NOMO-1 (cell line): Measurements from ENCODE around the gene DHX57.
"Not testable (repeated sequence)": the region's sequence is repeated elsewhere in the genome, so short reads cannot be mapped to it uniquely, and the experiment has no call there.

ENCODE experiments used
- DNase-seq, 2 experiments: peaks; one replicate each; lab custom pipeline; 2025; ENCODE audit not compliant: unreplicated experiment in 2 of 2; lab: John Stamatoyannopoulos, UW

The DHX57 gene

DNA sequence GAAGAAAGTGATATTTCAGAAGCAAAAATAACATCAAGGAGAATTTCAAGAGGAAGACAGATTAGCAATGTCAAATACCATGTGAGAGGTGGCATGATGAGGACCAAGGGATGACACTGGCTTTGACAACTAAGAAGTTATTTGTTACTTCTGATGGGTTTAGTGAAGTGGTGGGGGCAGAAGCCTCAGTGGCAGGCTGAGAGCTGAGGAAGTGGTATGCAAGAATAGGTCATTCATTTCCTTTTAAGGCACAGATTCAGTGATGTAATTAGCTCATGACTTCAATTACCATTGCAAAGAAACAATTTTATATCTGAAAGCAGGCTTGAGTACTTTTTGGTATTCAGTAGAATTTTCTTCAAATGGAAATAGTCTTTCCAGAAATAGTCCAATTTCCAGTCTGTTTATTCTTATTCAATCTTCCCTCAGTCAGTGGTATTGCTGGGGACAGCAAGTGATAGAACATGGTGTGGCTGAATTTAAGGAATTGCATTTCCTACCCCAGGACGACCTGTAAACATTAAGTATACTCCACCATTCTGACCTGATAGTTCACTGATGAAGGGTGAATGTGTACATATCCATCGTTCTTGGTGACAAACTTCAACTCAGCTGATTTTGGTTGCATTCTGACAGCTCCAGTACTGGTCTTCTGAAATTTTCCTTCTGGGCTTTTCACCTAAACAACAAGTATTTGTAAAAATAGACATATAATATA, 69.6 kb downstream of the DHX57 start:
- DNase-seq: peak in 1 of 2 experiments; percentile 29

DNA sequence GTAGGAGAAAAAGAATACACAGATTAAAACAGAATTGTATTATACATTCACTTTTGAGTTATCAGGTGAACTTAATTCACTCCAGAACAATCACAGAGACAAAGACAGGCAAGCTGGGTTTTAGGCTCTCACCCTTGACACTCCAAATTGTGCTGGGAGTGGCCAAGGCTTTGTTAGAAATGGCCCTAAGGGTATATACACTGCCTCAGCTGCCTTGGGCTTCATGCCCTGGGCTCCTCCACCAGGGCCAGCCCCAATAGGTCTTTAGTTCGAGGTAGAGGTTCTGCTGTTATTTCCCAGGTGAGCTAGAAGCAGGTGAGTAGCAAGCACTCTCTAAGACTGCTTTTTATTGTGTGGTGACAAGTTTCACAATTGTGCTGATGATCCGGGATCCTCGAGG, 77.8 kb downstream of the DHX57 start:
- no peak for DNase-seq

- no peak for DNase-seq
Observed at GRCh38 chr2:38797250-38797676, 78.5 kb downstream of the DHX57 start.

- not testable (repeated sequence) for DNase-seq
Observed at GRCh38 chr2:38795016-38795415, 80.7 kb downstream of the DHX57 start.

- no peak for DNase-seq
Observed at GRCh38 chr2:38794235-38794946, 81.3 kb downstream of the DHX57 start.

DNA sequence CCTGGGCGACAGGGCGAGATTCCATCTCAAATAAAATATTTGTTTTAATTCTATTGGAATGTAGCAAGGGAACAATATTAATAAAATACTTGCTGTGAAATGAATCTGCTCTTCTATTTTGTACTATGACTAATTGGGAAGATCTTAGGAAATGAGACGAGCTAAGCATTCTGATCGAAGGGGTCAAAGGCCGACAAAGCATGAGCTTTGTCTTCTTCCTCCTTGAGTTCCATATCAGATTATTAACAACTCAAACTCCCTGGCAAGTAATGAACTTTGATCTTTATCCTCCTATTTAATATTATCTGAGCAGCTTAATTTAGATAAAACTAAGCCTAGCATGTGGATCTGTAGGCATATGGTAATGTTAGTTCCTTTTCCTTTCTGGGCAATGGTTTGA, 82.2 kb downstream of the DHX57 start:
- no peak for DNase-seq

DNA sequence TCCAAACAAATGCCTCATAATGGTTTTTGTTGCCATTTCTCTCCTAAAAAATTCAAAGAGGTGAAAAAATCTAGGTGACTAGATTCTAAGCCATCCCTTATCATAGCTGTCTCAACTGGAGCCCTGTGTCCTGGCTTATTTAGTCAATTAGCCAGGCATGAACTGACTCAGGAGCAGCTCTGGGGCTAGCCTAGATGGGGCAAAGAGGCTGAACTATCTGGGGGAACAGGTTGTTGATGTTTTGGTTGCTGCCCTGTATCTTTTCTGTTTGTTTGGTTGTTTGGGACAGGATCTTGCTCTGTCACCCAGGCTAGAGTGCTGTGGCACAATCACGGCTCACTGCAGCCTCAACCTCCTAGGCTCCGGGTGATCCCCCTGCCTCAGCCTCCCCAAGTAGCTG, 83.0 kb downstream of the DHX57 start:
- DNase-seq: no peak

GRCh38 chr2:38792321-38792720, 83.4 kb downstream of the DHX57 start:
- DNase-seq: not testable (repeated sequence)

- peak in 1 of 2 experiments; percentile 59 for DNase-seq
Observed at GRCh38 chr2:38791744-38792143, 84.0 kb downstream of the DHX57 start.

GRCh38 chr2:38789691-38790090, 86.0 kb downstream of the DHX57 start:
- no peak for DNase-seq

GRCh38 chr2:38788306-38788705, 87.4 kb downstream of the DHX57 start:
- DNase-seq: no peak

- DNase-seq: no peak
Observed at GRCh38 chr2:38783586-38783985, 92.1 kb downstream of the DHX57 start.

DNA sequence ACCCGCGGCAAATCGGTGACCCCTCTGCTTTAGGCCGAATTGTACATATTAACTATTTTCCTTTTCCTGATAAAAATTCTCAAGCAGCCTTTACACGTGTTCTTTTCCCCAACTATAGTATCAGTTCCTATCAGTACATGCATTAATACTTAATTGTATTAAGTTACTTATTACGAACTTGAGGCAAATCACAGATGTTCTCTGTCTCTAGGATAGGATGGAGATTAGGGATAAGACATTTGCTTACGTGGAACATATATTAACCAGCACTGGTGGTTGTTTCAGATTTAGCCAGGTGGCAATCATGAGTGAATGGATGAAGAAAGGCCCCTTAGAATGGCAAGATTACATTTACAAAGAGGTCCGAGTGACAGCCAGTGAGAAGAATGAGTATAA, 97.0 kb downstream of the DHX57 start:
- DNase-seq: no peak

GRCh38 chr2:38776531-38776930, 99.2 kb downstream of the DHX57 start:
- no peak for DNase-seq

GRCh38 chr2:38775921-38776225, 99.9 kb downstream of the DHX57 start:
- DNase-seq: no peak

DNA sequence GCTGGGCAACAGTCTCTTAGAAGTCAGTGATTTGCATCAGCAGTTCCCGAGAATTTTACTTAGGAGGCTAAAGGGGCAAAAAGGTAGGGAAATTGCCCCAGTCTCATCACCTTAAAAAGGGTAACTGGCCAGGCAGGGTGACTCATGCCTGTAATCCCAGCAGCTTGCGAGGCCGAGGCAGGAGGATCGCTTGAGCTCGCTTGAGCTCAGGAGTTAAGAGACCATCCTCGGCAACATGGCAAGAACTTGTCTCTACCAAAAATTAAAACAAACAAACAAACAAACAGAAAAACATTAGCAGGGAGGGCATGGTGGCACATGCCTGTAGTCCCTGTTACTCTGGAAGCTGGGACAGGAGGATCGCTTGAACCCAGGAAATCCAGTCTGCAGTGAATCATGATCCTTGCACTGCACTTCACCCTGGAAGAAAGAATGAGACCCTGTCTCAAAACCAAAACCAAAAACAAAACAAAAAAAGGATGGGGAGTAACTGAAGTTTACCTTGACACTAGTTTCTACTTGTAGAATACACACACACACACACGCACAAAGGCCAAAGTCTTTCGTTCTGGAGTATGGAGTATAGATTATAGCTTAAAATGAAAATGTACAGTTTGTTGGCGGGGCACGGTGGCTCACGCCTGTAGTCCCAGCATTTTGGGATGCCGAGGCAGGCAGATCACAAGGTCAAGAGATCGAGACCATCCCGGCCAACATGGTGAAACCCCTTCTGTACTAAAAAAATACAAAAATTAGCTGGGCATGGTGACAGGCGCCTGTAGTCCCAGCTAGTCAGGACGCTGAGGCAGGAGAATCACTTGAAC, 100.4 kb downstream of the DHX57 start:
- DNase-seq: no peak

- no peak for DNase-seq
Observed at GRCh38 chr2:38771632-38772031, 104.1 kb downstream of the DHX57 start.

DNA sequence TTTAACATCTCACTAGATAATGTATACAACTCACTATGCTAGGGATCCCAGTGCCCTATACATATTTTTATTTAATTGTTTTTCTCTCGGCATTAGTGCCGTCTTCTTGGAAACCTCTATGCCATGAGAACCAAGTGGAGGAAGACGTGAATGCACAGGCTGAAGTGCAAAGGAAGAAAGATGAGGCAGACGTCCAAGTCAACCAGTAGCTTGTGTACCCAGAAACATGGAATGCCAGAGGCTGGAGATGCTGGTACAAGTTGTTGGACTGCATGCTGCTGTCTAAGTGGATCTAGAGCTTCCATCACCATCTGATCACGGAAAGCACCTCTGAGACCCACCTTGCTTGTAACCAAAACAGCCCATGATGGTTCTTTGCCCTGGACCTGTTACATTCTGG, 110.2 kb downstream of the DHX57 start:
- no peak for DNase-seq

DNA sequence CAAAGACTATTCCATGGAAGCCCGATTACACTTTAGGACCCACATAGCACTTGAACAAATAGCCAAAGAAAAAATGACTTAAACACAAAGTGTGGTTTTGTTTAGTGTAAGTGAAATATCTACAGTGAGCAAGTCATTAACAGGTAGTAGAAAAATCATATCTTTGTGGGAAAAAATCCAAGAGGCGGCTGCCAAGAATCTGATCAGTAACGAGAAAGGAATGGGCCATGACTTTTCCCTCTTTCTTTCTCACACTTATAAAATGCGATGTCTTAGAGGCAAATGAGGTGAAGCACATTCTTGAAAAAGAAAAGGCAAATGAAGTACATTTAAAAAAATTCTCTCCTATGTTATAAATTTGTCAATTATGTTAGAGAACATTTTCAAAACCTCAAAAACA, 110.6 kb downstream of the DHX57 start:
- no peak for DNase-seq

DNA sequence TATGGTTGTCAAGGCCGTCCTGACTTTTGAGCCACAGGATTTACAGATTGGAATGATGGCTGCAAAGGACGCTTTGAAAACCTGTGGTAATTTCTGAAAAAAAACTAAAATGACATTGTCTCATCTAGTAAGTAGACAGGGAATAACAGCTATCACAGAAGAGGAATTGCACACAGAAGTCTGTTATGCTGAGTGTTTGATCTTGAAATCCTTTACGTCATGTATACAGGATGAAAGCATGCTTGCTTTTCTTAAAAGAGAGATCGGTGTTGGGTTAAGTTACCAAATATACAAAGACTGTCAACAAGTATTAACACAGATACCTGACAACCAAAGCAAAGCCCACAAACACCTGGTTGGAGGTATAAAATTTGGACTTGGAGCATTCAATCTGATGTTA, 112.0 kb downstream of the DHX57 start:
- DNase-seq: no peak

DNA sequence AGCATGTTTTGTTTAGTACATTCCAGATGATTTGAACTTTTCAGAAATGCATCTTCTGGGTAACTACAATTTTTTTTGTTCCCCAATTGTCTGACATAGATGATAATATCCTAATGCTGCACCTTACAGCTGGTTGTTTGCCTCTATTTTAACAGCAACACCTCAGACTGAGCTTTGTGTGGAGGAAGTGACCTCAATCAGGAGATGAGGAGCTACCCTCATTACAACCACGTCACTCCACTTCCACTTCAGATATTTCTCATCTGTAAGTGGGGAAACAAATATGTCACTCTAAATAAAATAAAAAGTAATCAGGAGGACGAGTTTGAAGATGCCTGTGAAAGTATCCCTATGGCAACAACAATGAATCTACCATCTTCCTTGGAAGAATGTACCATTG, 112.5 kb downstream of the DHX57 start:
- DNase-seq: no peak

- not testable (repeated sequence) for DNase-seq
Observed at GRCh38 chr2:38755891-38756290, 119.8 kb downstream of the DHX57 start.
